CD4-positive, alpha-beta T cell treated with Interleukin-10 for 1 hour (primary cell): ENCODE data around the gene KIF26A.

Experiments
- DNase-seq: peaks from one replicate; pipeline ENCODE4 v3.0.0-alpha.2; 2020

The KIF26A gene

DNA sequence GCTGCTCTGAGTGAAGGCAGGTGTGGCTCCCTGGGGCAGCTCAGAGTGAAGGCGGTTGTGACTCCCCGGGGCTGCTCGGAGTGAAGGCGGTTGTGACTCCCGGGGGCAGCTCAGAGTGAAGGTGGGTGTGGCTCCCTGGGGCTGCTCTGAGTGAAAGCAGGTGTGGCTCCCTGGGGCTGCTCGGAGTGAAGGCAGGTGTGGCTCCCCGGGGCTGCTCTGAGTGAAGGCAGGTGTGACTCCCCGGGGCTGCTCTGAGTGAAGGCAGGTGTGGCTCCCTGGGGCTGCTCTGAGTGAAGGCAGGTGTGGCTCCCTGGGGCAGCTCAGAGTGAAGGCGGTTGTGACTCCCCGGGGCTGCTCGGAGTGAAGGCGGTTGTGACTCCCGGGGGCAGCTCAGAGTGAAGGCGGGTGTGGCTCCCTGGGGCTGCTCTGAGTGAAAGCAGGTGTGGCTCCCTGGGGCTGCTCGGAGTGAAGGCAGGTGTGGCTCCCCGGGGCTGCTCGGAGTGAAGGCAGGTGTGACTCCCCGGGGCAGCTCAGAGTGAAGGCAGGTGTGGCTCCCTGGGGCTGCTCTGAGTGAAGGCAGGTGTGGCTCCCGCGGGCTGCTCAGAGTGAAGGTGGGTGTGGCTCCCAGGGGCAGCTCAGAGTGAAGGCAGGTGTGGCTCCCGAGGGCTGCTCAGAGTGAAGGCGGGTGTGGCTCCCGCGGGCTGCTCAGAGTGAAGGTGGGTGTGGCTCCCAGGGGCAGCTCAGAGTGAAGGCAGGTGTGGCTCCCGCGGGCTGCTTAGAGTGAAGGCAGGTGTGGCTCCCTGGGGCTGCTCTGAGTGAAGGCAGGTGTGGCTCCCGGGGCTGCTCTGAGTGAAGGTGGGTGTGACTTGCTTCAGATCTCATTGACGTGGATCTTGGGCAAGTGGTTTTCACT is 87.1 kb downstream of the KIF26A start:
- peak; percentile 0 for DNase-seq

DNA sequence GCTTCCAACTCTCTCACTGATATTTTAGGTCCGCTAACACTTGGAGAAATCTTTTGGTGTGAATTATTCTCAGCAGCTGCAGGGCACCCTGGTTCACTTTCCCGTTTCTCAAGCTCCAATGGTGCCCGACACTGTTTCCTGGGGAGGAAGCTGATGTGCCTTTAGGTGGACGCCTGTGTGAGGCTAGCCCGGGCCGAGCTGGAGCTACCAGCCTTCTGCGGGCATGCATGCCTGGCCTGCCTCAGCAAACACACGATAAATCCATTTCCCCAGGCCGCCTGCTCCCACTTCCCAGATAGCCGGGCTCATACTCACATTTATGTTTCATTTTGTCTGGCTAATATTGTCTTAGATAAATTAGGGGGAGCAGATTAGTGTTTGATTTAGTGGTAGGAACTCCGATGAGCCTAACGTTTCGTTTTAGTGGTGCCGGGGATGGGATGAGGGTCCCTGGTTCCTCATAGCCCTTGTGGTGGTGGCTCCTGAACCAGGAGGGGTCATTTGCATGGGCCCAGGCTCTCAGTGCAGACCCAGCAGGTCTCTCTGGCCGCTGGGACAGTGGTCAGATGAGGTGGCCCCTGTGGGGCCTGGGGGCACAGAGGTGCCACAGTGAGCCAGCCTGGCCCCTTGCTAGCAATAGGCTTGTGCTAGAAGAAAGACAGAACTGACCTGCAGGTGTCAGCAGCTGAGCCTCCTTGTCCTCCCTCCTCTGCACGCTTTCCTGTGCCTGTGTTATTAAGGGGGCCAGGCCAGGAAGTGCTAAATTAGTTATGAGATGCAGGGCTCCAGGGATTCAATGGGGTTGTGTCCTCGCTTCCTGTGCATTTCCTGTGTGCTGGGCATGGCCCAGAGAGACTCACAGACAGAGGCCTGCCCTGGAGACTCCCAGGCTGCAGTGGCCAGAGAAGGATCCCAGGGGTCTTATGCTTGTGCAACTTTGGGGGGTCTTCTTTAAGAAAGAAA is 88.3 kb downstream of the KIF26A start:
- no peak for DNase-seq

DNA sequence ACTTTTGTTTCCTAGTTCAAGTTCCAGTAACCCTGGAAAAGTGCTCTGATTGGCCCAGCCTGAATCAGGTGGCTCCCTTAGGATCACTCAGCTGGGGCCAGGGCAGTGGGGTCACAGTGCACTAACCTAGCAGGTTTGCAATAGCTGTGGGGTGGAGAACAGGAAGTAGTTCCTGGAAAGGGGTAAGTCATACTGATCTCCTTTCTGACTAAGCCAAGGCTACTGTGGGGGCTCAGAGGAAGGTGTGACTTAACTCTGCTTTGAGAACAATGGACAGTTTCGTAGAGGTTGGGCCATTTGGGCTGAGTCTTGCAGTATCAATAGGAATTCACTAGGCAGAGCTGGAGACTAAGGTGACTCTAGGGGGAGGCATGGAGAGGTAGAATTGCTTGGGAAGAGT is 89.4 kb downstream of the KIF26A start:
- no peak for DNase-seq

DNA sequence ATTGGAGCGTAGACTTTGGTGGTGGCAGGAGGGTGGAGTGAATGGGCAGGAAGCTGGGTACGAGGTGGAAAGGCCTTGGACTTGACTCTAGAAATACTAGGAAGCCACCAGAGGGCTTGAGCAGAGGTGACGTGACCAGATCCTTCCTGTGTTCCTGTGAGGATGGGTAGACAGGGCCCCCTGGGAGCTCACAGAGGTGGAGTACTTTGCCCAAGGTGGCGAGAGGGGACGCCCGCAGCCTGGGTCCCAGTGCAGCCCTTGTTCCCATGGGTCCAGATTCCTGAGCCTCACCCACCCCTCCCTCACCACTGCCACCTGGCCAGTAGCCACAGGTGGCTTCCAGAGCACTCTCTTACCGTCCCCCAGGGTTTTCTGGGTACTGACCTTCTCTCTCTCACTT is 89.8 kb downstream of the KIF26A start:
- DNase-seq: no peak

DNA sequence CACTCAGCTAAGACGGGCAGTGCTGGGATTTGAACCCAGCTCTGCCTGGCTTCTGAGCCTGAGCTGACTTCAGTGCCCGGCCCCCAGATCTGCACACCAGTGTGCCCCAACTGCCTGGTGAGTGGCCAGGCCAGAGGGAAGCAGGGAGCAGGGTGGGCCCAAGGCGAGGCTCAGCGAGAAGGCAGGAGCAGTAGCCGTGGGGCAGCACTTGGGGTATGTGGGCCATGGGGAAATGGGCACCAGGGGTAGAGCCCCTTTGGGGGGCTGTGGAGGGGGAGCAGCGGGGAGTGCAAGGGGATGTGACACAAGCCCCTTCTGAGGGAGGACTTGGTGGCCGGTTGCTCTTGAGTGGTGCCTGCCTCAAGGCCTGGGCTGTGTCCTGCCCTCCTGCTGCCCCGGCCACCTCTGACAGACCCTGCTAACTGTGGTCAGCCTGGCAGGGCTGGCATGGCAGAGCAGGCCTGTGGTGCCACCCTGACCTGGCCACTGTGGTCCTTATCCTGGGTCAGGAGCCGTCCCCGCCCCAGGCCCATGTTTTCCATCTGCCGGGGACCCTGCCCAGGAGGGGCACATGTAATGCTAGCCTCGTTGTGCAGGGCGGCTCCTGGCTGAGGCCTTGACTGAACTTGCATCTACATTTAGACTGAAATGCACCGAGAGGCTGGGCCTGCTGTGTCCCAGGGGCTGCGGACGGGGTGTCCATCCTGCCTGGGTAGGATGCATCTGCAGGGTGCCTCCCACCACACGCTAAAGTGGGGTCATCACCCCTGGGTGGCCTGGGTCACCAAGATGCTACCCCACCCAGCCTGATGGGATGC is 90.5 kb downstream of the KIF26A start:
- DNase-seq: no peak

DNA sequence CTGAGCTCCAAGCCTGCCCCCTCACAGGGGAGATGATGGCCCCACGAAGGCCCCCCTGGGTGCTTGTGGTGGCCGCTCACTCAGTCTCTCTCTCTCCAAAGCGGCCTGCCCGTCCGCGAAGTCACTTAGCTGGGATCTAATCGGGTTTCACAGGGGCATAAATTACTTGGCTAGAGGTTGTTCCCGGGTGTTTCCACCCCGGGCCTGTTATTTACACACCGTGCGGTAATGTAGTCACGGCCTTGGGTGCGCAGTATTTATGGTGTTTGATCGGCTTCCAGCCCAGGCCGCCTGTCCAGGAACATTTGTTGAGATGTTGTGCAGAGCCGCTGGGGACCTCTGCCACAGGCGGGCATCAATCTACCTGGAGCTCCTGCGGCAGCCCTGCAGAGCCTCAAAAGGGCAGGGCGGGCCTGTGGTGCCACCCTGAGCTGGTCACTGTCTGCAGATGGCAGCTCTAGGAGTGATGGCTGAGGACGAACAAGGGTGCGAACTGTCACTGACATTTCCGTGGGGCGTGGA is 91.2 kb downstream of the KIF26A start:
- DNase-seq: no peak

DNA sequence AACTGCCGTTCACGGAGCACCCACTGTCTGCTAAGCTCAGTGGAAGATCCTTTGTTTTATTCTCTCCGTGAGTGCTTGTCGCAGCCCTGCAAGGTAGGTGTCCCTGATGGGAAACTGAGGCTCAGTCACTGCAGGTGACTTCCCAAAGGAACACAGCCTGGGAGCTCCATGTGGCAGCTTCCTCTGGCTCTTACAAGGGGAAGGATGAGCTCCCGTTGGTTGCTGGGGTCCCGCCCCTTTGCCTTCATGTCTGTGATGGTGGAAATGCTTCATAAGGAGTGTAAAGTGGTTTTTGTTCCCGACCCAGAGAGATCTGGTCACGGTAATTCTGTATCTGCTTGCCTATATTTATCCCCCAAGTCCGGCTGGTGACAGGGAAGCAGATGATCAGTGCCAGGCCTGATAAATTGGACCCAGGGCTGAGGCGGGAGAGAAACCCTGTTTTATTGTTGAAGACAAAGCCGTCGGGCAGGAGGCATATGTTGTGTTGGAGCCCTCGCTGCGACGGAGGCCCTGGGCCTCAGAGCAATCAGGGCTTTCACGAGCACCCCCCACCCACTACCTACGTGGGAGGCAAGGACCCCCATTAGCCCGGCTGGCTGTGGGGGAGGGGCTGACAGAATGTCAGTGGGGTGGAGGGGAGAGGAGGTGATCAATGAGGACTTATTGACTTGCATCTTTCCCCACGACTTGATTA is 91.9 kb downstream of the KIF26A start:
- no peak for DNase-seq
